ENCODE results near the gene ARMCX4. TPM values are rescaled to one million over a fixed set of nuclear protein-coding genes. Genes with fewer than 3 reads are reported as not detected.

Gene ARMCX4
- total RNA-seq, 1 donor from 2014 or later, result 5.3 TPM

- no peak for DNase-seq
- H3K4me1 ChIP-seq, result peaks cover 14% of the 10 kb centered on the region
- intact Hi-C loops (cut with micrococcal nuclease), result no loop called here
- H3K4me3 ChIP-seq, result no peak overlapping the region
- no peaks in the 10 kb centered on the region for H3K27me3 ChIP-seq (ENCODE audit: low read depth)
- H3K27ac ChIP-seq (replicated peaks), result no peak overlapping the region
- H3K9me3 ChIP-seq (replicated peaks), result no peaks in the 10 kb centered on the region
- H3K36me3 ChIP-seq, result peaks cover 7% of the 10 kb centered on the region
- no peak for TF ChIP-seq CTCF (IDR thresholded peaks at IDR 0.05; ENCODE audit: borderline replicate concordance)
Measured at GRCh38 chrX:101452056-101452455, 33.2 kb upstream of the ARMCX4 start.

GRCh38 chrX:101460669-101461068, 24.6 kb upstream of the ARMCX4 start:
- intact Hi-C loops (cut with micrococcal nuclease), result no loop called here
- H3K4me3 ChIP-seq, result no peak overlapping the region
- no peaks in the 10 kb centered on the region for H3K27me3 ChIP-seq (ENCODE audit: low read depth)
- H3K27ac ChIP-seq (replicated peaks), result no peak overlapping the region
- H3K9me3 ChIP-seq (replicated peaks), result no peaks in the 10 kb centered on the region
- TF ChIP-seq CTCF (IDR thresholded peaks at IDR 0.05; ENCODE audit: borderline replicate concordance), result no peak
- H3K4me1 ChIP-seq, result no peaks in the 10 kb centered on the region
- H3K36me3 ChIP-seq, result peaks cover 6% of the 10 kb centered on the region
- no peak for DNase-seq

GRCh38 chrX:101462892-101463291, 22.4 kb upstream of the ARMCX4 start:
- intact Hi-C loops (cut with micrococcal nuclease), result no loop called here
- no peaks in the 10 kb centered on the region for H3K4me1 ChIP-seq
- H3K9me3 ChIP-seq (replicated peaks), result no peaks in the 10 kb centered on the region
- TF ChIP-seq CTCF (IDR thresholded peaks at IDR 0.05; ENCODE audit: borderline replicate concordance), result no peak
- H3K4me3 ChIP-seq, result no peak overlapping the region
- no peaks in the 10 kb centered on the region for H3K36me3 ChIP-seq
- H3K27me3 ChIP-seq (ENCODE audit: low read depth), result no peaks in the 10 kb centered on the region
- no peak for DNase-seq
- H3K27ac ChIP-seq (replicated peaks), result no peak overlapping the region

GRCh38 chrX:101478366-101478765, 6.9 kb upstream of the ARMCX4 start:
- DNase-seq, result no peak
- H3K27me3 ChIP-seq (ENCODE audit: low read depth), result no peaks in the 10 kb centered on the region
- TF ChIP-seq CTCF (IDR thresholded peaks at IDR 0.05; ENCODE audit: borderline replicate concordance), result no peak
- H3K27ac ChIP-seq (replicated peaks), result no peak overlapping the region
- no peaks in the 10 kb centered on the region for H3K9me3 ChIP-seq (replicated peaks)
- H3K4me3 ChIP-seq, result no peak overlapping the region
- intact Hi-C loops (cut with micrococcal nuclease), result no loop called here
- no peaks in the 10 kb centered on the region for H3K36me3 ChIP-seq
- H3K4me1 ChIP-seq, result no peaks in the 10 kb centered on the region

- no peaks in the 10 kb centered on the region for H3K9me3 ChIP-seq (replicated peaks)
- no peaks in the 10 kb centered on the region for H3K4me1 ChIP-seq
- H3K27me3 ChIP-seq (ENCODE audit: low read depth), result no peaks in the 10 kb centered on the region
- H3K4me3 ChIP-seq, result no peak overlapping the region
- TF ChIP-seq CTCF (IDR thresholded peaks at IDR 0.05; ENCODE audit: borderline replicate concordance), result no peak
- H3K27ac ChIP-seq (replicated peaks), result no peak overlapping the region
- no peaks in the 10 kb centered on the region for H3K36me3 ChIP-seq
- DNase-seq, result no peak
- intact Hi-C loops (cut with micrococcal nuclease), result no loop called here
Measured at GRCh38 chrX:101482296-101482695, 3.0 kb upstream of the ARMCX4 start.

- intact Hi-C loops (cut with micrococcal nuclease), result no loop called here
- Histone ChIP-seq H3K9me3 (replicated peaks) (no peaks in the 10 kb centered on the region), H3K4me3 (no peak overlapping the region), H3K27ac (replicated peaks) (no peak overlapping the region), H3K4me1 (no peaks in the 10 kb centered on the region), H3K27me3 (ENCODE audit: low read depth) (no peaks in the 10 kb centered on the region), H3K36me3 (no peaks in the 10 kb centered on the region)
- no peak for TF ChIP-seq CTCF (IDR thresholded peaks at IDR 0.05; ENCODE audit: borderline replicate concordance)
- DNase-seq, result no peak
Measured at GRCh38 chrX:101483705-101484104, 1.6 kb upstream of the ARMCX4 start.

All from left ventricle myocardium inferior (tissue), 1 donor.